GM19025 (cell line): Measurements from ENCODE around the gene RTCA.
"Not testable (repeated sequence)": the region's sequence is repeated elsewhere in the genome, so short reads cannot be mapped to it uniquely, and the experiment has no call there.

Experiments used
- ATAC-seq: cut with Tn5 transposase; IDR thresholded peaks from one replicate; pipeline ENCODE4 v1.9.1; 2021; ENCODE audit warnings: mild to moderate bottlenecking, low read depth, moderate library complexity; ENCODE audit not compliant: unreplicated experiment

The RTCA gene

DNA sequence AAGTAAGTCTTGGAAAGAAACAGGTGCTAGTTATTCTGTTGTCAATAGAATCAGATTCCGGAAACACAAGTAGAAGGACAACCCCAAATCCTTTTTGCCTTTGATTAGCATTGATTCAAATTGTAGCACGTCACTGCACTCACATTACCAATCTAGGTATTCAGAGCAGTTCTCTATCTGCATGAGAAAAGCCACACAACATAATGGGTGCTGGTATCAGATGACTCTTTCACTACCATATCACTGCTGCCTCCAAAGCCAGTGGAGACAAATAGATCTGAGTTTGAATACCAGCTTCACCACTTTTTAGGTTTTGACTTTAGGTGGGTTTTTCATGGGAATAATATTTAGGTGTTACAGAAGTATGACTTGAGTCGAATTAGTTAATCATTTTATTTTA is 38.9 kb downstream of the RTCA start:
- ATAC-seq: no peak

GRCh38 chr1:100305954-100306353 is 39.9 kb downstream of the RTCA start:
- no peak for ATAC-seq

DNA sequence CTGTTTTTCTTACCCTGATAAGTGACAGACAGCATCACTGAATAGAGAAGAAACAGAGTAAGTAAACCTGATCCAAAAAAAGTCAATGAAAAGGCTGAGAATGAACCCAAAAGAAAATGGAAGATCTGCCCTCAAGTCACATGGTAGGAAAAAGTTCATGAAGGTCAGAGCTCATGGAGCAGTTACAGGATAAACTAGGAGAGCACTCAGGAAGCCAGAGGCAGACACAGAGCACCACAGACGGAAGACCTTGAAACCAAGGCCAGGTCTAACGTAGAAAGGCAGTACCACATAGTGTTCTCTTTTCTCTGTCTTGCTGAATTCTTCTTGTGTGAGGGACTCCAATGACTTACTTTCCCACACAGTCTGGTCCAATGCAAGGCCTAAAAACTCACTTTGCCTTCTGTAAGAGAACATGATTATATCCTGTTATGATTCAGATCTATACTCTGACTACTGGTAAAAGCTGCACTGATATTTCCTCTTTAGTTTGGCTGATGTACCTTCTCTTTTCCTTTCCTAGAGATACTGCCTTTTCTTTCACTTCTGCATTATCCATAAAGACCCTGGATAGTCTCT is 40.8 kb downstream of the RTCA start:
- ATAC-seq: no peak

DNA sequence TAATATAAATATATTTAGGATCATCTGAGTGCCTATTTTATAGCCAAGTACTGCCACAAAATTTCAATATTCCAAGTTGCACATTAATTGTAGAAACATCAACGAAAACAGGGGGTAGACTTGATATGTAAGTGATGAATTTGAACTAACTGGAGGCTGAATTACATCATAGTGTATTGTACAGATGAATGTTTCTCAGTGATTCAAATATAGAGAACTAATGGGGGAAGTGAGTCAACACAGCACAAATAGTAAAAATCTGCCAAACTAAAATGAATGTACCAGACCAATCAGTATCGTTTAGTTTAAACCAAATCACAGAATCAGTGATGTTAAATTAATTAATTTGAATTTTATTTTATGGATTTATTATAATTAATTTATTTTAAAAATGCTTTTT is 42.8 kb downstream of the RTCA start:
- ATAC-seq: no peak

GRCh38 chr1:100309863-100310262 is 43.8 kb downstream of the RTCA start:
- no peak for ATAC-seq

DNA sequence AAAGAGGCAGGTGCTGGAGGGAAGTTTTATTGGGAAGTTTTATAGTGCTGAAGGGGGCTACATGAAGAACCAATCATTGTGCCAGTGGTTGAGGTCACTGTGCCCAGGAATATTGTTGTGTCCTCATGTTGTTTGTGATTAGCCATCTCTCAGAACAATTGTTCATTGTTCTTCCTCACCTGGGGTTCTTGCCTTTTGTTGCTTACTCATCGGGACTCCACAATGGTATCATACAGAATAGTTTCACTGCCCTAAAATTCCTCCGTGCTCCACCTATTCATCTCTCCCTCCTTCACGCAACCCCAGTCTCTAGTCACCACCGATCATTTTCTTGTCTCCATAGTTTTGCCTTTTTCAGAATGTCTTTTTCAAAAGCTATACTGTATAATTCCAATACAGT is 47.4 kb downstream of the RTCA start:
- no peak for ATAC-seq

GRCh38 chr1:100316622-100317021 is 50.6 kb downstream of the RTCA start:
- ATAC-seq: no peak

- ATAC-seq: no peak
These were observed 54.5 kb downstream of the RTCA start for GRCh38 chr1:100320311-100321099.

DNA sequence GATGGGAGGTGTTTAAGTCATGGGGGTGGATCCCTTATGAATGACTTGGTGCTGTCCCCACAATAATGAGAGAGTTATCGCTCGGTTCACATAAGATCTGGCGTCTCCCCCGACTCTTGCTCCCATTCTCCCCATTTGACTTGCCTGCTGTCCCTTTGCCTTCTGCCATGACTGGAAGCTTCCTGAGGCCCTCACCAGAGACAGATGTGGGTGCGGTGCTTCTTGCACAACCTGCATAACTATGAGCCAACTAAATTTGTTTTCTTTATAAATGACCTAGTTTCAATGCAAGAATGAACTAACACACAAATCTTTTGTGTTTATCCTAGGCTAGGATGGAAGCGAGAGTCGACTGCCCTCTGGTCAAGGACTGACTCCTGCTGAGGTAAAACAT is 55.1 kb downstream of the RTCA start:
- ATAC-seq: no peak

GRCh38 chr1:100321506-100321905 is 55.5 kb downstream of the RTCA start:
- ATAC-seq: no peak

GRCh38 chr1:100322436-100323211 is 56.6 kb downstream of the RTCA start:
- no peak for ATAC-seq

GRCh38 chr1:100323419-100324106 is 57.5 kb downstream of the RTCA start:
- ATAC-seq: no peak

DNA sequence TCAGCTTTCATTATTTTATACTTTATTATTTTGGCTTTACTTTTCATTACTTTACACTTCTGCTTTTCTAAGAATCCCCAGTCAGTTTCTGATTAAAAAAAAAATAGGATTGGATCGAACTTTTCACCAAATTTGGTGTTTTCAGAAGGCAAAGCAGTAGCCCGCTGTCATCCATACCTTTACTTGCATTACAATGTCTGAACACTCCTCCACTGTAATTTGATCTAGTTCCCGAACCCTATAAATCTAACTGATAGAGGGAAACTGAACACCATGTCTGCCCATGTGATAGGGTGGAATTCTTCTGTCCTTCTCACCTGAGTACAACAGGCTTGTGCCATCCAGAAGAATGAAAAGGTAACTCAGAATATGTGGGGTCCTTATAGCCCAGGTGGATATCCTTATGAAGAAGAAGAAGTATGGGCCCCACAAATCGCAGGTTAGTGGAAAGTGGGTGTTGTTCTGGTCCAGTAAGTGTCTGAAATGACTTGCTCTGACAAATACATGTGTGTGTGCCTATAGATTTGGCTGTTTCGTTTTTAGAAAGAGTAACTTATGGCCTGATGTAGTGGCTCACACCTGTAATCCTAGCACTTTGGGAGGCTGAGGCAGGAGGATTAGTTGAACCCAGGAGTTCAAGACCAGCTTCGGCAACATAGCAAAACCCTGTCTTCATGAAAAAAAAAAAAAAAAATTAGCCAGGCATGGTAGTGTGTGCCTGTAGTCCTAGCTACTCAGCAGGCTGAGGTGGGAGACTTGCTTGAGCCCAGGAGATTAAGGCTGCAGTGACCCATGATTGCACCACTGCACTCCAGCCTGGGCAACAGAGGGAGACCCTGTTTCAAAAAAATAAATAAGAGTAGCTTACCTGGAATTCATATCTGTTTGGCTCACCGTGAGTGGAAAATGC is 59.7 kb downstream of the RTCA start:
- ATAC-seq: no peak

DNA sequence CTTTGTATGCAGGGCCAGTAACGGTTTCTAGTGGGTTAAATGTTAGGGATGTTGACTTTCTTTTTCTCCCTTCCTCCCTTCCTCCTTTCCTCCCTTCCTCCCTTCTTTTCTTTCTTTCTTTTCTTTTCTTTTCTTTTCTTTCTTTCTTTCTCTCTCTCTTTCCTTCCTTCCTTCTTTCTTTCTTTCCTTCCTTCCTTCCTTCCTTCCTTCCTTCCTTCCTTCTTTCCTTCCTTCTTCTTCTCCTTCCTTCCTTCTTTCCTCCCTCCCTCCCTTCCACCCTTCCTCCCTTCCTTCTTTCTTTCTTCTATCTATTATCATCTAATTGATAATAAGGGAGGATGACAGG is 60.3 kb downstream of the RTCA start:
- not testable (repeated sequence) for ATAC-seq

DNA sequence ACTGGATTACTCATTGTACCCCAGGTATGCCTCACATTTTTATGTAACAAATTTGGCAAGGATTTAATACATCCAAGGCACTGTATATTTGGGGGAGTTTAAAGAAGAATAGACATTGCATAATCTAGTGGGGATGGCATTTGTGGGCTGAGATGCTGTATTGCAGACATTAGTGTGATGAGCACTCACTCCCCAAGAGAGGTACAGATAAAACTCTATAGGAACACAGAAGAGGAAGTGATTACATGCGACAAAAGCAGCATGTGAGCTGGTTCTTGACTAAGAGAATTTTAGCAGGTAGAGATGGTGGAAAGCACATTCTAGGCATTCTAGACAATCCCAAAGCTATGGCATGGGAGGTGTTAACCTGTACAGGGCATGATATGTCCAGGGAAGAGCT is 62.1 kb downstream of the RTCA start:
- no peak for ATAC-seq

- not testable (repeated sequence) for ATAC-seq
These were observed 65.1 kb downstream of the RTCA start for GRCh38 chr1:100331146-100331545.

- no peak for ATAC-seq
These were observed 66.3 kb downstream of the RTCA start for GRCh38 chr1:100332331-100332730.

DNA sequence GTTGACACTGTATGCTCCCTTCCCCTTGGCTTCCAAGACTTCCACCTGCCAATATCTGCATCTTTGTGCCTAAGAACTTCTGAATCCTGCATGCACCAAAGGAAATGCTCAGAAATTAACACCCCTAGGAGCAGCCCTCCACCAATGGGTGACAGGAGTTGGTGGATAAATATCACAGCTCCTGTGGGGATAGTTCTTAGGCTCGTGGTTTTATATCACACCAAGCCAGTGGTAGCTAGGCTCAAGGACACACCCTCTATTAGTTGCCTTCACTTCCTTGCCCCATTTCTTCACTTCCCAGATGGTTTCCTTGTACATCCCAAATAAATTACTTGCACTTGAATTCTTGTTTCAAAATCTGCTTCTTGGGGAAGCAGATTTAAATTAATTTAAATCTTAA is 69.4 kb downstream of the RTCA start:
- no peak for ATAC-seq

DNA sequence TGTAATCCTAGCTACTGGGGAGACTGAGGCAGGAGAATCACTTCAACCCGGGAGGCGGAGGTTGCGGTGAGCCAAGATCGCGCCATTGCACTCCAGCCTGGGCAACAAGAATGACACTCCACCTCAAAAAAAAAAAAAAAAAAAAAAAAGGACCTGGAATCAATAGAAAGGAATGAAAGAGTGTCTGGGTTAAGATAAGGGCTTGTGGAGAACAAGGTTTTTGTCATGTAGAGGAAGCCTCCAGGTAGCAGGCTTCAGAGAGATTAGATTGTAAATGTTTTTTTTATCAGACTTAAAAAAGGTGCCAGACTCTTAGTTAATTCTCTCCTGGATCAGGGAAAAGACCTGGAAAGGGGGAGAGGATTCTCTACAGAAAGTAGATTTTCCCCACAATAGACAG is 71.9 kb downstream of the RTCA start:
- ATAC-seq: not testable (repeated sequence)

- ATAC-seq: not testable (repeated sequence)
These were observed 73.7 kb downstream of the RTCA start for GRCh38 chr1:100339735-100340134.
